GM19035 (cell line): ENCODE results near the gene CLDN22.

Experiments
- ATAC-seq: cut with Tn5 transposase; IDR thresholded peaks from one replicate; pipeline ENCODE4 v1.9.1; 2021; ENCODE audit not compliant: unreplicated experiment

The CLDN22 gene

DNA sequence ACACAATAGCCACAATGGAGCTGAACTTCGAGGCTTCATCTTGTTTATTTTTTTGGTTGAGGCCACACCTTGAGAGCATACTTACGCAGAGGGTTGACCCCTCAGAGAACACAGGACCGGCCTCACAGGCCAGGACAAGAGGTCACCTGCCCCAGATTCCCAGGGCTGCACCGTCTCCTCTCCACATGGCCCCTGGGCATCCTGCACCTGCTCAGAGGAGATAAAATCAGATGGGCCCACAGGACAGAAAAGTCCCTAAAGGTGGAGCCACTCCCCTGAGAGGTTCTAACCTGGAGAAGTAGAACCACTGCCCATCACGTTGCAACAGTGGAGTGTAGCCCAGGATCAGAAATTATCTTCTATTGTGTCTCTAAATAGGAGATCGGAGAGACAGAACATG lies 3.2 kb upstream of the CLDN22 start:
- no peak for ATAC-seq

DNA sequence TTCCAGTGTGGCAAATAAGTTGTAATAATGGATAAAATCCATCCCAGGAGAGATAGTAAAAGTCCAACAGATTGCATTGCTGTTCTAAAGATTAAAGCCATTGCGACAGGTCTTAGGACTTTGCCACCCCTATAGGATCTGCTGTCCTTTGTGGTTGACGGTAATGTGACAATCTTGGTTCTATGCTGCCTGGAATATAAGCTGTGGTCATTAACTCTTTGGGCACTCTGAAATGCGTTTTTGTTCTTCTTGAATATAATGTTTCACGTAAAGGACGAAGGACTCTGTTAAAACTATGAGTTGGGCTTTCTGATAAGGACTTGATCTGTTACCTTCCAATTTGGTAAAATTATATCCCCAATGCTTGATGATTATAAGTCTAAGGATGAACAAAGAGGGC lies 2.2 kb upstream of the CLDN22 start, which contains the start of gene CLDN24:
Gene CLDN24, minus strand, starts transcription at position 101 of the 400 bp plus-strand sequence. Its CDS starts 0 bp downstream, at position 101.
- ATAC-seq, result no peak

DNA sequence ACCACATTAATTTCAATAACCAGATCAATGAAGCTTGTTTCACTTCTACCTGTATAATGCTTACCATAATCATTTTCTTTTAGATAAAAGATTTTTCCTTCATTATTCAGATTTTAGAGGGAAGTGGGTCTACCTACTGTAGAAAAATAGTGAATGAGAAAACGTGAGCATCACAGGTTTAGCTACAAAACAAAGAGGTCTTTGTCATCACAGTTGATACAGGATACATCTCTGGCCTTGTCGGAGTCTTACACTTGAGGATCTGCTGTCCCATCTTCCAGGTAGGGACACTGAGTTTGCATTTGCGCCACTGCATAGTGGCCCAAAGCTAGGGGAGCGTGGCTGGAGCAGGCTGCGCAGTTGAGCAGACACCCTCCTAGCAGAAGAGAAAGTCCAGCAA lies 1.4 kb upstream of the CLDN22 start:
- ATAC-seq, result no peak

DNA sequence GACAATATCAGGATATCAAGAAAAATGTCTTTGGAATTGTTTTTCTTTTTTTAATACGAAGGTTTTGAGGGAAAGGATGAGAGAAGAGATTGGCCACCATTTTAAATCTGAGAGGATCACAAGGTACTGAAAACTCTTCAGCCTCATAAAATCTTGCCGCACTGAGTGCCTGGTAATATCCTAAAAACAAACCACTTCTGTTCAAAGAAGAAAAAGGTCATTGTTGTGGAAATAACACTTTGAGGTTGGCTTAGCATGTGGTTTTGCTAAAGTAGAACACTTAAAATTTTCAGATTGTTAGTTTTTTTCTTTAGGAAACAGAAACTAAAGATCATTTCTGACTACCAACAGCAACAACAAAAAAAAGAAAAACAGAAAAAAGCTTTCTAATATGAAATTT lies 1.0 kb upstream of the CLDN22 start:
- ATAC-seq, result no peak

DNA sequence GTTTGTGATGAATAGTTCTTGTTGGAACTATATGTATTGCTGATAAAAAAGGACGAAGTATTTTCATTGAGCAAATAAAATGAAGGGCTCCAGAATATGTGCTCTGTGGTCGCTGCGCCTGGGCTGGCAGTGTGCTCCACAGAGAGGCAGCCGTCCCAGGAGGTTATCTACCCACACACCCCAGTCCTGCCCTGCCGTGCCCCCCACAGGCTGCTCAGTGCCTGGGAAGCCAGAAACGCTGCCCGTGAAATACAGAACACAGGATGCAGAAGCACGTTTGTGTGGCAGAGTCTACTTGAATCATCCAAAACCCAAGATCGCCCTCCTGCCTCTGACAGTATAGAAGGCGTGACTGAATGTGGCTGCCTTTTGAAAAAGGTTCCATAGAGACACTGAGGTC lies 1.4 kb downstream of the CLDN22 start:
- ATAC-seq, result no peak

DNA sequence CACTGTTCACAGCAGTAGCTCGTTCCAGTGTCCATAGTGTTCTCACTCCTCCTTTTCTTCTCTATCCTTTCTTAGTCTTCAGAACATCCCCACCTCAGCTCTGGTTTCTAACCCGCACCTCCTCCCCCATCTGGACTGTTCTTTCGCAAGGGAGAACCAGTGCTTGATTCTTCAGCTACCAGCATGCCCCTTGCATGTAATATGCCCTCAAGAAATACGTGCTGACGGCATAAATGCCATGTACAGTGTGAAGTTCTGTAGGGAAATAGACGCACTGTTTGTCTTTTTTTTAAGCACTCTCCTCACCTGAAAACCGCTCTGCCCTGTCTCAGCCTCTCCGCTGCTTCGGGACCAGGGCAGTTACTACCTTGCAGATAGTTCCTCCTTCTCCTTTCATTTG lies 5.3 kb downstream of the CLDN22 start:
- no peak for ATAC-seq

DNA sequence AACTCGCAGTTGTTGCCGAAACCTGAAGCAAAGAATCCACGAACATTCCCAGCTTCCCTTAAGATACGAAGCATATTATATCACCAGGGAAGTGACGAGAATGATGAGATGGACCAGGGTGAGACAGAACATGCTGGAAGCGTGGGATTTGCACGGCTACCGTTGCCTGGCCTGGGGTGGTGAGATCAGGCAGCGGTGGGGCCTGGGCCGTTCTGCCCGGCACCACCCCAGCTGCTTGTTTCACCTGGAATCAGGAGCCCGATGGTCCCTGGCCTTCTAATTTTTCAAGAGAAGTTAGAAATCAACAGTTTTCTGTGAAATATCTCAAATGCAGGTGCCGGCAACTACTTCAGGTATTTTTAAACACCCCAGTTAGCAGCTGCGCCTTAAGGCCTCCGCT lies 5.7 kb downstream of the CLDN22 start:
- no peak for ATAC-seq

DNA sequence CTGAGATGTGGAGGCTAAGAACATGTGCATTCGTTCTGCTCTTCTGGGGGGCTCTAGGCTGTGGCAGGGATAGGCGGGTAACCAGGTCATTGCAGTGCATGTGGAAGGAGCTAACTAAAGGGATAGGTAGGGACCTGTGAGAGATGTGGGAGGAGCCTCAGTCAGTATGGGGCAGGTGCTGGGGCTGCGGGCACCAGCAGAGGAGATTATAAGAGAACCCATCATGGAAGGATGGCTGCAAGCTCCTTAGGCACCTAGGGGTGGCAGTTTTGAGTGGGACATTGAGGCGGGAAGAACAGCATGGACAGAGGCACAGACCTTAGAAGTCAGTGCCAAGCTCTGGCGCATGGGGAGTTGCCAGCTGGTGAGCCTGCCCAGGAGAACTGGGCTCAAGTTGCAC lies 7.2 kb downstream of the CLDN22 start:
- ATAC-seq, result no peak

DNA sequence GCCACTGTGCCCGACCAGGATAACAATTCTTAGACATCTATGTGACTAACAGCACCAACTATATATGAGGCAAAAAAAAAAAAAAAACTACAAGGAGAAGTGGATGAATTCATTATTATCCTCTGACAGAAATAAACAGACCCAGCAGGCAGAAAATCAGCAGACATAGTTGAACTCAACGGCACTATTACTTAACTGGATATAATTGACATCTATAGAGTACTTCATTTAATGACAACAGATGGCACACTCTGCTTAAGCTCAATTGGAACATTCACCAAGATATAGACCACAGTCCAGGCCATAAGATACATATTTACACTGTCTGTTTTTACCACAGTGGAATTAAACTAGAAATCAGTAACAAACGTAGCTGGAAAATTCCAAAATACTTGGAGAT lies 13.3 kb downstream of the CLDN22 start:
- no peak for ATAC-seq

DNA sequence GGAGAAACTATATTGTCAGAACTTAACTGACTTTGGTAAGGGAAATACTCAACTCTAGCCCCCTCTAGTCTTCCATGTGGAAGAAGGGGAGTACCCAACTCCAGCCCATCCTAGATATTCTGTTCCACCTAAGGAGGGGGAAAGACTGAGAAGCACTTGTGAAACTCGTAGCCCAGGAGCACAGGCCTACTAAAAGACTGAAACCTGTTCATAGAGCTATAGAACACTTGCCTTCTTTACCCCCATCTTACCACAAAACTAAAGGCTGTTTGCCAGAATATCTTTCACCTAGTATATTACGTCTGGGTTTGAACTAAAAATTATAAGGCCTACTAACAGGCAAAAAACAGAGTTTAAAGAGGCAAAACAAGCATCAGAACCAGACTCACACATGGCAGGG lies 15.5 kb downstream of the CLDN22 start:
- ATAC-seq, result peak; percentile 5

DNA sequence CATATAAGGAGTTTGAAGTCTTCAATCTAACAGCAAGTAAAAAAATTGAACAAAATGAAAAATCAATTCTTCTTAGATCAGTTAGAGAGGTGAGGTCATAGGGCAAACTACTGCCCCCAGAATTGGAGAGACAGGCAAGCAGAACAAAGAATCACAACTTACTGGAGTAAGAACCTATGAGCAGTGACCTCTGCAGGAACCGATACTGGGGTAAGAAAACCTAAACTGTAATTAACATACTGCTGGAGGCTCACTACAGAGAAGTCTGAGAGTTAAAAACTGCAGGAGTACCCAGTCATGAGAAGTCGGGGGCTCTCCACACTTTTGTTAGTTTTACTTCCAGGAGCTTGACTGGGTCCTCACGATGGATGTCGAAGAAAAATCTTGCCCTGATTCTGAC lies 16.0 kb downstream of the CLDN22 start:
- peak; percentile 64 for ATAC-seq

DNA sequence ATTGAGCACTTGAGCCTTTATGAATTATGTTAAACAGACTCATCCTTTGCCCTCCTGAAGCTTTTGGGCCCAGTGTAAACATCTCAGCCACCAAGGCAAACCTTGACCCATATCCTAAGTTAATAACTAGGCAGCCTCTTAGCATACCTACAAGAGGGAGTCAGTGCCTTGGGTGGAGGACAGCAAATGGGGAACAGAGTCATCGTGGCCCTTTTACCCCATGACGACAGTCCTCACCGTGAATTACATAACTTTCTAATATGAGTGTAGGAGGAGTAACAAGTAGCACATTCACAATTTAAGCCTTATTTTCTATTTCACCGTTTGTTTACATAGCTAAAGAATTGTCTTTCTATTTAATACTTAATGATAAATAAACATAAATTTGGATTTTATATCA lies 16.8 kb downstream of the CLDN22 start:
- no peak for ATAC-seq

DNA sequence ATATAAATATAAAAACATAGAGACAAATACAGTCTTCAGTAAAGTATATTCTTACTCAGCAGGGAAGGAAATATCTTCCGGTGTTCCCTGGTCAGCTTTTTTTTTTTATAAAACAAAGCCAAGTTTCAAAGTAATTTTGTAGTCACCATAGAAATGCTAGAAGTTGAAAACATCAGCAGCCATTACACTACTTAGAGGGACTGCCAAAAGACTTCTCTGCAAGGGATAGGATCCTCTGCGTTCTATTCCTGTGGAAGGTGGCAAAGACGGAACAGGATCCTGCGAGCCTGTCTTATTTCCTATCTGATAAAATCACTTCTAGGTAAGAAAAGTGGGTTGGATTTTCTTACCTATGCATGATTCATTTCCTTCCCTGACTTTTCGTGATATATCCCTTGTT lies 19.4 kb downstream of the CLDN22 start:
- ATAC-seq, result no peak

DNA sequence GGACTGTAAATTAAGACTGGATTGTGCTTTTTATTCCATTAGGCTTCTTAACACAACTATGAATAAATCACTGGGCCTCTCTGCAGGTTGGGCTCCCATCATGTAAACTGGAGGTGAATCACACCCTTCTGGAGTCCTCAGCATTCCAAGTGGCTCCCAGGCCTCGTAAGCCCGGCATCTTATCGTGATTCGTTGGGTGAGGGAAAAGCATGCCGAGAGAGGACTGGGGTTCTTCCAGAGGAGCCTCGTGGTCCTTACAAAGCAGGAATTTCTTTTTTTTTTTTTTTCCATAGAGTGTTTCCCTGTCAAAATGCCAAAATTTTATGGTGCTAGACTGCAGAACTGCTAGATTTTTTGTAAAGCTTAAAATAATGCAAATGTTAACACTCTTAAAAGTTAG lies 20.0 kb downstream of the CLDN22 start:
- no peak for ATAC-seq

DNA sequence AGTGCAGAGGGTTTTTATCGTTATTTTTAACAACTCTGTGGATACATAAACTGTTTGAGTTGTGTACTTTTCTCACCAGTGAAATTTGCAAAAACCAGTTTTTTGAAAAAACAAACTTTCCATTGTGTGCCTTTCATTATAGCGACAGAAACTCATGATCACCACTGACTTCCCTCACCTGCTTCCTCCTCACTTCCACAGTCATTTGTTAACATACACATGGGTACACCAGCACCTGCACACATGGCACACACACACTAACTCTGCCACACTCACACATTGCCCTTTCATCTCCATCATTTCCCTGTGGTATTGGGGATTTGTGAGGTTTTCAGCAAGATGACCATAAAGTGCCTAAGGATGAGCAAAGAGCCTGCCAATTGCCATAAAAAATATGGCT lies 20.6 kb downstream of the CLDN22 start:
- no peak for ATAC-seq

DNA sequence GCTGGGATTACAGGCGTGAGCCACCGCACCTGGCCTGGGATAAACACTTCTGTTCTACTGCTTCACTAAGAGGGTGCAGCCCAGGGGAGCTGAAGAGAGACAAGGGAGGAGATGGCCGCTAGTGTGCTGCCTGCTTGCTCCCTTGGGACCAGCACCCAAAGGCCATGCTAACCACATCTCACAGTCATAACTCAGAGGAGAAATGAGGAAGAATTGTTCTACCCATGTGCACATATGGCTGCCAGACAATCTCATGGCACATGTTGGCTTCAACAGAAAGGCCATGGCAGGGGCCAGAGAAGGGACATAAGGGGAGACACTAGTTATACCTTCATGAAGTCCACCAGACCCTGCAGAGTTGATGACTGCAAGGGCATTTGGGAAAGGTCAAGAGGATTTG lies 22.4 kb downstream of the CLDN22 start:
- ATAC-seq, result peak; percentile 75

DNA sequence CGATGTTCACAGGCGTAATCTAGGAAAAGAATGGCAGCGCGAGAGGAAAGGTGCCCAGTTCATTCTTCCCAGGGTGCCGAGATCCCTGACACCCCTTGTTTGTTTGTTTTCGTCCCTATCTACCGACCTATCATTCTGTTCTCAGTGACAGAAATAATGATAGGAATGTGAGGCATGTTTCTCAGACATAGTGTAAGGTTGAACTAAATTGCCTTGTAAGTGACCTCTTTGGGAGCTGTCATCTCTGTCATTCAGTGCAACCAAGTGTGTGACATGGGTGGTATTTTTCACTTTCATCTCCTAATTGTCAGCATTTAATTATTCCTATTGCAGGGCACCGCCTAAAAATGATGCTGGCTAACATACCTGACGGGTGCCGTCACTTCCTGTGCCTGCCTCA lies 24.4 kb downstream of the CLDN22 start:
- no peak for ATAC-seq

DNA sequence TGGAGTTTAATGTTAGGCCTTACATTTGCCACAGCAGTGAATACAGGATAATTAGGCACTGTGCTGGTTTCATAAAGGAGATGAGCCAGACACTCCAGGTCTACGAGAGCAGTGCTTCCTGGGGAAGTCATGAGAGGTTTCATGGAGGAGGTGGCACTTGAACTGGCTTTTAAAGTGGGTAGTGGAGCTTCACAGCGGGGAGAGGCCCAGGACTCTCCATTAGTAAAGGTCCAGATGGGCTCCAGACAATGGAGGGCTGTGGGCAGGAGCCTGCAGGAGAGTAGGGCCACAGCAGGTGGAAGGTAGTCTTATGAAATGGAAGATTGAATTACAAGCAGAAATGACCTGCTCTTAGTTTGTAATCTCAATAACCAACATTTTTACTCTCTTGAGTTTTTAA lies 29.0 kb downstream of the CLDN22 start:
- ATAC-seq, result no peak

DNA sequence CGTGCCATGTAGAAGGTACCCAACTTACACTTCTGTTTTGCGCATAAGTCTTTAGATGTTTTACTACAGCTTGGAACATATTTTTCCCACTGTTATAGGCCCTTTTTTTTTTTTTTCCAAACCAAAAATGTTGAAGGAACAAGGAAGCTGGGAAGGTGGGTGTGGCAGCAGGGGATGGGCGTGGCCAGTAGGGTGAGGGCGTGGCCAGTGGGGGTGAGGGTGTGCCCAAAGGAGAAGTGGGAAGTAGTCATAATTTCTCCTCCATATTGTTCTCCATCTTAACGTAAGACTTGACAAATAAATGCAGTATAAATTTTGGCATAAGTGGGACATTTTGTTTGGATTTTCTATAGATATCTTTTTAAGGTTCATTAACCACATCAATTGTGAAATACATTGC lies 30.4 kb downstream of the CLDN22 start:
- ATAC-seq, result no peak

DNA sequence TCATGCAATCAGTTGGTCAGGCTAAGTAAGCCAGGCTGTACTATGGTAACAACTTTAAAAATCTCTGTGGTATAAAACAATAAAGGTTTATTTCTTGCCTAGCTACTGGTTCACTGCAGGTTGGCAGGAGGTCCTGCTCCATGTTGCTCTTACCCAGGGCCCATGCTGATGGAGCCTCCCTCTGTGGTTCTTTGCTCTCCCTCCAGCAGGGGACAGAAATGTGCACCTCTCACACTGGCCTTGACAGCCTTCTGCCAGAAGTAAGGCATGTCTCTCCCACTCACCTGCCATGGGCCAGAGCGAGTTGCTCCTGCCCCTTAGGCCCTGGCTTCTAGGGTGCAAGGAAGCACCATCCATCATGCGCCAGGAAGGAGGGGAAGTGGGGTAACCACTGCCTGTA lies 31.1 kb downstream of the CLDN22 start:
- no peak for ATAC-seq

DNA sequence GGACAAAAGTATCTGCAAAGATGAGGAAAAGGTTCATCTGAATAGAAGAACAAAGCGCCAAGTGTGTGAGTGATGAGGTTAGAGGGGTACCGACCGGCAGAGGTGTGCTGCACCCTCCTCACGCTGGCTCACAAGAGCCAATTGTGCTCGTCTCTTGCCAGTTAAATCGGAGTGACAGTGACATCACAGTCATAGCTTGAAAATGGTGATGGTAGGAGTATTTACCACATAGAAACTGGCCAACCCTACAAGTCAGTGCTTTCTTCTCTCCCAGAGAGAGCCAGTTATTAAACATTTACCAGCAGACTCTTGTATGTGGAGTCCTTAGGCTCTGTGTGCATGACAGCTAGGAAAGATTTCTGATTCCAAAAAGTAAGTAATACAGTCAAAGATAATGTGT lies 32.4 kb downstream of the CLDN22 start:
- ATAC-seq, result peak; percentile 63

DNA sequence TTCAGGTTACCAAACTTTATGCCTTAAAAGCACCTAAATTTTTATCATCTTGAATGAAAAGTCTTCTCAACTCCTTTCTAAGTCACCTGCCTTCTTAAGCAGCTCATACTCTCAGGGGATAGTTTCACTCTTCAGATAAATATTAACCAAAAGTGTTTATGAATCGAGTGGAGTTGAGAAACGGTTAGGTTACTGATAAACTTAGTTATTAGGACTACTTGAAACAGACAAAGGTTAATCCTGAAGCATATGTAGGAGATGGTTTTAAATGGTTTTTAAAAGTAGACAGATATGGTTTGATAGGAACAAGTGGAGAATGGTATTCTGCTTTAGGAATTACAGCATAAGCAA lies 32.8 kb downstream of the CLDN22 start:
- no peak for ATAC-seq

DNA sequence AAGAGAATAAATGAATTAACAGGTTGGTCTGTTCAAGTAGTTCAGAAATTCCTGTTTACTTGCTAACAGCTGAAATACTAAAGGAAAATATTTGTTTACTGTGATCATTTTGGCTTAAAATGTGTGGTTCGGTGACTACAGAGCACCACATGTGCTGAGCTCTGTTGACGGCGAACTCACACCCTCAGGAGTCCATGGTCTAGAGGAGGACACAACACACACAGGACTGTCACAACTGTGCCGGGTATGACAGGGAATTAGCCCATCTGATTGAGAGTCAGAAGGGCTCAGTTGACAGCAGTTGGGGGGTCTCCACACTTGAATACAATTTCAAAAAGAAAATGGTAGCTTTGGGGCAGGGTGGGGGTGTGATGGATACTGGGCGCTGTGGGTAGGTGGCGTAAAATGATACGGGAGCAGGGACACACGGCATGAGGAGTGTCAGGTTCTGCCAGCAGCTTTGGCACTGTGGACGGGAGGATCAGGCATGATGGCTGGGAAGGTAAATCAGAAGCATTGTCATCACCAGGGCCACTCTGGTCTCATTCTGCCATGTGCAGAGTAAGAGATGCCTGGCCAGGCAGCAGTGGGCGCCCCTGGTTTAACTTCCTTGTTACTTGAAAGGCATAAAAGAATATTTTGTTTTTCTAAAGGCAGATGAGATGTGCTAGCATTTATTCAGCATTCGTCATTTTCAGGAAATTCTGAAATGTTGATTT lies 33.3 kb downstream of the CLDN22 start:
- ATAC-seq, result no peak

DNA sequence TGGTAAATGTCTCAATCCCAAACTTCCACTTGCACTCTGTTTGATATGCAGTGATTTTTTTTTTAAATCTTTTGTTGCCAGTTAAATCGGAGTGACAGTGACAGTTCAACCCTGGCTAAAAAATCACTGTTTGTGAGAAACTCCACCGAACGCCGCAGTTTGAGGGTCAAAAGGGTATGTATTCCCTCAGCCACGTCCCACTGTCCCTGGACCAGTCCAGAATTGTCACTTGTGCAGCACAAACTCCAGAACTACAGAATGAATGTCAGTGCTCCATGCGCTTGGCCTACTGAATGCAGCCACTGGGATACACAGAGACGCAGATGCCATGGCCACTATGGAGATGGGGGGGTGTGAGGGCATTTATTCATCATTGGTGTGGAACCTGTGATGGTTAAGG lies 34.2 kb downstream of the CLDN22 start:
- no peak for ATAC-seq
